ENCODE data around the gene RPGR. TPM values are rescaled to one million over a fixed set of nuclear protein-coding genes. Genes with fewer than 3 reads are reported as not detected.

RPGR gene
- total and polyA plus RNA-seq, 12 donors: 3.6 to 22.0 (median 7.5) TPM

GRCh38 chrX:38374431-38374830 is 47.1 kb upstream of the RPGR start:
- intact Hi-C loops (cut with DNase I): no loop called here
- no peak overlapping the region for H3K4me3 ChIP-seq
- H3K27me3 ChIP-seq: peaks cover 28% of the 10 kb centered on the region
- H3K9me3 ChIP-seq (replicated peaks in 1 of 3): no peaks in the 10 kb centered on the region
- TF ChIP-seq POLR2A (IDR thresholded peaks at IDR 0.05): no peak
- TF ChIP-seq, protein P1, sequence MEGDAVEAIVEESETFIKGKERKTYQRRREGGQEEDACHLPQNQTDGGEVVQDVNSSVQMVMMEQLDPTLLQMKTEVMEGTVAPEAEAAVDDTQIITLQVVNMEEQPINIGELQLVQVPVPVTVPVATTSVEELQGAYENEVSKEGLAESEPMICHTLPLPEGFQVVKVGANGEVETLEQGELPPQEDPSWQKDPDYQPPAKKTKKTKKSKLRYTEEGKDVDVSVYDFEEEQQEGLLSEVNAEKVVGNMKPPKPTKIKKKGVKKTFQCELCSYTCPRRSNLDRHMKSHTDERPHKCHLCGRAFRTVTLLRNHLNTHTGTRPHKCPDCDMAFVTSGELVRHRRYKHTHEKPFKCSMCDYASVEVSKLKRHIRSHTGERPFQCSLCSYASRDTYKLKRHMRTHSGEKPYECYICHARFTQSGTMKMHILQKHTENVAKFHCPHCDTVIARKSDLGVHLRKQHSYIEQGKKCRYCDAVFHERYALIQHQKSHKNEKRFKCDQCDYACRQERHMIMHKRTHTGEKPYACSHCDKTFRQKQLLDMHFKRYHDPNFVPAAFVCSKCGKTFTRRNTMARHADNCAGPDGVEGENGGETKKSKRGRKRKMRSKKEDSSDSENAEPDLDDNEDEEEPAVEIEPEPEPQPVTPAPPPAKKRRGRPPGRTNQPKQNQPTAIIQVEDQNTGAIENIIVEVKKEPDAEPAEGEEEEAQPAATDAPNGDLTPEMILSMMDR (IDR thresholded peaks at IDR 0.05): no peak
- no peaks in the 10 kb centered on the region for H3K4me1 ChIP-seq (replicated peaks in 1 of 2)
- H3K36me3 ChIP-seq (replicated peaks in 1 of 2): no peaks in the 10 kb centered on the region
- no peak overlapping the region for H3K27ac ChIP-seq
- 85 to 98% (median 91%) methylated on average over 3 of the region's 3 CpGs for WGBS, 4 donors
- DNase-seq: no peak

GRCh38 chrX:38371641-38372040 is 44.3 kb upstream of the RPGR start:
- no peak overlapping the region for H3K4me3 ChIP-seq
- WGBS, 4 donors: 61 to 92% (median 78%) methylated on average over 2 of the region's 2 CpGs
- H3K9me3 ChIP-seq (replicated peaks in 1 of 3): no peaks in the 10 kb centered on the region
- H3K27me3 ChIP-seq: peaks cover 33% of the 10 kb centered on the region
- H3K36me3 ChIP-seq (replicated peaks in 1 of 2): no peaks in the 10 kb centered on the region
- H3K4me1 ChIP-seq (replicated peaks in 1 of 2): no peaks in the 10 kb centered on the region
- intact Hi-C loops (cut with DNase I): no loop called here
- no peak for DNase-seq
- TF ChIP-seq POLR2A (IDR thresholded peaks at IDR 0.05): no peak
- TF ChIP-seq, protein P1 (IDR thresholded peaks at IDR 0.05): no peak
- H3K27ac ChIP-seq: no peak overlapping the region

DNA sequence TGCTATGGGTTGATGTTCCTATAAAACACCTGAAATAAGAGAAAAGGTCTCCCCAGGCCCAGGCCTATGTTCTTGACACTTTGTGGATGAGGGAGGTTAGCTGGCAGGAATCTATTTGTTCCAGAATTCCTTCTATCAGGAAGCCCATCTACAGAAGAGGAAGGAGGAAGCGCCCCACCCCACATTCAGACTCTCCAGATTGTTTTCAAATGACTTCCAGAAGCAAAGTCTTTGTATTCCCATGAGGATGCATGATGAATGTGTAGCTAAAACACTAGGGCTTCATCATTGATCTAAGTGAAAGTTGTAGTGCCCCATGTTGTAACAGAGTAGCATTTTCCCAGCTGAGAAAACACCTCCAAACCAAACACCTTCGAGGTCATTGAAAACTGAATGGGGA is 41.5 kb upstream of the RPGR start:
- TF ChIP-seq POLR2A (IDR thresholded peaks at IDR 0.05): no peak
- Histone ChIP-seq H3K4me3 (no peak overlapping the region), H3K27ac (no peak overlapping the region), H3K36me3 (replicated peaks in 1 of 2) (no peaks in the 10 kb centered on the region), H3K4me1 (replicated peaks in 1 of 2) (no peaks in the 10 kb centered on the region), H3K27me3 (peaks cover 17% of the 10 kb centered on the region), H3K9me3 (replicated peaks in 1 of 3) (no peaks in the 10 kb centered on the region)
- WGBS, 4 donors: 52 to 83% (median 63%) methylated on average over 2 of the region's 2 CpGs
- DNase-seq: no peak
- intact Hi-C loops (cut with DNase I): no loop called here

- Histone ChIP-seq H3K27me3 (peaks cover 5% of the 10 kb centered on the region), H3K4me1 (replicated peaks in 1 of 2) (peaks cover 0 to 6% of the 10 kb centered on the region in 2 donors), H3K9me3 (replicated peaks in 1 of 3) (no peaks in the 10 kb centered on the region), H3K4me3 (no peak overlapping the region), H3K27ac (no peak overlapping the region), H3K36me3 (replicated peaks in 1 of 2) (no peaks in the 10 kb centered on the region)
- DNase-seq: no peak
- TF ChIP-seq, protein P1 (IDR thresholded peaks at IDR 0.05): no peak
- 38 to 89% (median 64%) methylated on average over 3 of the region's 3 CpGs for WGBS, 4 donors
- intact Hi-C loops (cut with DNase I): no loop called here
Measured at GRCh38 chrX:38365954-38366353, 38.6 kb upstream of the RPGR start.

GRCh38 chrX:38363046-38363445 is 35.7 kb upstream of the RPGR start:
- no peak for DNase-seq
- H3K36me3 ChIP-seq (replicated peaks in 1 of 2): no peaks in the 10 kb centered on the region
- TF ChIP-seq POLR2A (IDR thresholded peaks at IDR 0.05): no peak
- TF ChIP-seq, protein P1 (IDR thresholded peaks at IDR 0.05): no peak
- no peaks in the 10 kb centered on the region for H3K9me3 ChIP-seq (replicated peaks in 1 of 3)
- no peak overlapping the region for H3K27ac ChIP-seq
- intact Hi-C loops (cut with DNase I): no loop called here
- peaks cover under 1% of the 10 kb centered on the region for H3K27me3 ChIP-seq
- H3K4me1 ChIP-seq (replicated peaks in 1 of 2): peaks cover 0 to 6% of the 10 kb centered on the region in 2 donors
- no peak overlapping the region for H3K4me3 ChIP-seq

Data from adrenal gland (tissue), 12 donors.